GM19468 (cell line): ENCODE results near the gene DSCAML1.
"Not testable (repeated sequence)": the region's sequence is repeated elsewhere in the genome, so short reads cannot be mapped to it uniquely, and the experiment has no call there.

Experiments used
- ATAC-seq: cut with Tn5 transposase; IDR thresholded peaks from one replicate; pipeline ENCODE4 v1.9.1; 2021; ENCODE audit warnings: mild to moderate bottlenecking, moderate library complexity, moderate number of reproducible peaks; ENCODE audit not compliant: unreplicated experiment; ENCODE audit errors: extremely low read depth

Gene DSCAML1

GRCh38 chr11:117465236-117465997 lies 331.6 kb downstream of the DSCAML1 start:
- no peak for ATAC-seq

GRCh38 chr11:117464778-117465177 lies 332.2 kb downstream of the DSCAML1 start:
- no peak for ATAC-seq

- no peak for ATAC-seq
These were observed 334.2 kb downstream of the DSCAML1 start for GRCh38 chr11:117462864-117463247.

GRCh38 chr11:117462183-117462863 lies 334.7 kb downstream of the DSCAML1 start:
- no peak for ATAC-seq

- ATAC-seq, result no peak
These were observed 335.4 kb downstream of the DSCAML1 start for GRCh38 chr11:117461396-117462182.

GRCh38 chr11:117459979-117460300 lies 337.1 kb downstream of the DSCAML1 start:
- ATAC-seq, result no peak

- no peak for ATAC-seq
These were observed 337.7 kb downstream of the DSCAML1 start for GRCh38 chr11:117459123-117459978.

- ATAC-seq, result no peak
These were observed 338.5 kb downstream of the DSCAML1 start for GRCh38 chr11:117458275-117459122.

GRCh38 chr11:117457835-117458234 lies 339.2 kb downstream of the DSCAML1 start:
- no peak for ATAC-seq

GRCh38 chr11:117457031-117457785 lies 339.8 kb downstream of the DSCAML1 start:
- ATAC-seq, result no peak

GRCh38 chr11:117456721-117457029 lies 340.3 kb downstream of the DSCAML1 start:
- not testable (repeated sequence) for ATAC-seq

GRCh38 chr11:117456027-117456720 lies 340.8 kb downstream of the DSCAML1 start:
- no peak for ATAC-seq

- ATAC-seq, result no peak
These were observed 342.5 kb downstream of the DSCAML1 start for GRCh38 chr11:117454564-117454917.

GRCh38 chr11:117453886-117454563 lies 343.0 kb downstream of the DSCAML1 start:
- ATAC-seq, result no peak

GRCh38 chr11:117449111-117449693 lies 347.8 kb downstream of the DSCAML1 start:
- no peak for ATAC-seq

- no peak for ATAC-seq
These were observed 352.0 kb downstream of the DSCAML1 start for GRCh38 chr11:117444711-117445658.
